Mammary epithelial cell (primary cell): ENCODE results near the gene NFKB1.

Experiments used
- CTCF ChIP-seq, 2 donors: IDR thresholded peaks in 1 of 2; conservative IDR thresholded peaks in 1 of 2; 2 replicates each; pipeline ENCODE4 v1.5.1; 2011 to 2012; ENCODE audit warnings: inconsistent platforms in 2 of 2, low read length in 2 of 2, mild to moderate bottlenecking in 2 of 2, control low read depth in 1 of 2, low read depth in 1 of 2; ENCODE audit not compliant: insufficient read depth in 1 of 2; ENCODE audit errors: extremely low read depth in 1 of 2
- EZH2 ChIP-seq: IDR thresholded peaks from 2 replicates; pipeline ENCODE4 v1.6.1; 2012; ENCODE audit warnings: low read length, inconsistent platforms, borderline replicate concordance

GRCh38 chr4:102493257-102493656, 7.9 kb upstream of the NFKB1 start:
- TF ChIP-seq EZH2, result no peak
- TF ChIP-seq CTCF (conservative IDR thresholded peaks at IDR 0.05 in 1 of 2, IDR thresholded peaks at IDR 0.05 in 1 of 2; ENCODE audit: extremely low read depth in 1 of 2, insufficient read depth in 1 of 2, low read depth in 1 of 2, low read length in 2 of 2), result no peak
